Measurements from ENCODE around the gene IHH. TPM values are rescaled to one million over a fixed set of nuclear protein-coding genes. Genes with fewer than 3 reads are reported as not detected.

Gene IHH
- total and polyA plus RNA-seq, 5 donors from 2014 or later = not detected

DNA sequence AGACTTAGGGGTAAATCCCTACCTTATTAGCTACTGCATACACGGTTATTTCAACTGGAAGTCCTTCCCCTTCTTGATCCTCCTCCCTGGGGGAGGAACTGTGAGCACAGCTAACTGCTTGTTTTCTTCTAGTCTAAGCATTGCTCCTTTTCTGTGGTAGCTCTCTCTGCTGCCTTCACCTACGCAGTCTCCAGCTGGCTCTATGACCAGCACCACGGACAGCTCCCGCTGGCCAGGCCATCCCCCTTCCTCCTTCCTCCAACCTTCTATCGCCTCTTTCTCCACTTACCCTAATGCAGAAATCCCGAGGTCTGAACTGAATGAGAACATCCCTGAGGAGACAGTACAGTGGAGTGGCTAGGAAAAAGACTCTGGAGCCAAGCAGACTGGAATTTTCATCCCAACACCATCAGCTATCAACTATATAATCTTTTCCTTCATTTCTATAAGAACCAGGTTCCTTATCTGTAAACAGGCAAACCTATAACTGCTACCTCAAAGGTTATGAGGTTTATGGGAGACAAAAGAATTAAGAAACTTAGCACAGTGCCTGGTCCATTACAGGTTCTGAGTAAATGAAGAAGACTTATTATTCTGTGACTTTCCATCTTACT lies 14.7 kb downstream of the IHH start:
- H3K4me1 Mint-ChIP-seq = peaks cover 0 to 10% (median 3%) of the 10 kb centered on the region in 4 donors
- H3K27me3 ChIP-seq (ENCODE audit: control insufficient read depth, insufficient read depth, low read length) = peaks cover 21% of the 10 kb centered on the region
- H3K27ac ChIP-seq (ENCODE audit: insufficient read depth, low read length, poor library complexity, severe bottlenecking) = no peak overlapping the region
- peaks cover 4% of the 10 kb centered on the region for H3K4me1 ChIP-seq (ENCODE audit: control insufficient read depth, insufficient read depth, low read length, poor library complexity, severe bottlenecking)
- H3K4me3 Mint-ChIP-seq = no peak overlapping the region
- H3K9me3 Mint-ChIP-seq = peaks cover 0 to 4% (median 0%) of the 10 kb centered on the region in 7 donors
- H3K4me3 ChIP-seq (ENCODE audit: low read depth, low read length) = no peak overlapping the region
- no peaks in the 10 kb centered on the region for H3K9me3 ChIP-seq (ENCODE audit: control insufficient read depth in 2 of 2, low read length in 2 of 2)
- no peak overlapping the region for H3K27ac Mint-ChIP-seq
- peak in 1 of 3 donors; percentile 20 for DNase-seq
- no peaks in the 10 kb centered on the region for H3K36me3 ChIP-seq (ENCODE audit: control insufficient read depth, insufficient read depth, low read length)
- ATAC-seq (ENCODE audit: low read depth in 2 of 2) = no peak
- peaks cover 46% of the 10 kb centered on the region for H3K27me3 Mint-ChIP-seq
- H3K36me3 Mint-ChIP-seq = no peaks in the 10 kb centered on the region

DNA sequence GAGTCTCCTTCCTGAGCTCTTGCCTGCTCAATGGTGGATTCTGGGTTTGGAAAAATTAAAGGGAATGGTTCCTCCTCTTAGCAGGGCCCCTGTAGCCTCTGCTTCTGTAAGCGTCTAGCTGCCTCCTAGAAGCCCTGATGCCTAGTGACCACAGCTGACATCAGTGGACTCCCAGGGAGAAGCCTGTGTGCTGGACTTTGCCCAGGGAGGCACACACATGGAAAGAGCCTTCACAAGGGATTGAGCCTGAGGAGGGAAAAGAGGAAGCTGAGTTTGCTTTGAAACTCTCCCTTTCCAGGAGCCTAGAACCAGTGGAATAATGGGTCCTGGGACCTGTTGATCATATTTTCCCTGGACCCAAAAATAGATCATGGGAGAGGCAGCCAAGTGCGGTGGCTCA lies 18.0 kb downstream of the IHH start:
- Mint-ChIP-seq H3K36me3 (no peaks in the 10 kb centered on the region), H3K27ac (no peak overlapping the region), H3K27me3 (peaks cover 36% of the 10 kb centered on the region)

DNA sequence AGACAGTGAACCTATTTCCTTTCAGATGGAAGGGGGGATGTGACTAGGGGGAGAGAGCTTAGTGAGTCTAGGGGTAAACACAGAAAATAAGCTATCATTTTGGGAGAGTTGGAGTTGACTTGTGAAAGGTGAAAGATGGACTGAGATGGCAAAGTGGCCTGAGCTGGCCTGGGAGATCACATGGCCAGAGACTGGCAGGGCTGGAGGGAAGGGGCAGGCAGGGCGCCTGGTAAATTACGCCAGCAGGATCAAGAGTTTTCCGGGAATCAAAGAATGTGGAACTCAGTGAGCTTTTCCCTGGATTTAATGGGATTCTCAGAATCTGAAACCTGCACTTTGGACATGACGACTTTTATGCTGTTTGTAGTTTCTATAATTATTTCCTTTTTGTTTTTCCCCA lies 18.6 kb downstream of the IHH start:
- no peak overlapping the region for H3K27ac ChIP-seq (ENCODE audit: insufficient read depth, low read length, poor library complexity, severe bottlenecking)

More for the DNA sequence above, 18.0 kb downstream of the IHH start:
- Histone ChIP-seq H3K27me3 (ENCODE audit: control insufficient read depth, insufficient read depth, low read length) (peaks cover 32% of the 10 kb centered on the region), H3K4me1 (ENCODE audit: control insufficient read depth, insufficient read depth, low read length, poor library complexity, severe bottlenecking) (peaks cover 4% of the 10 kb centered on the region), H3K27ac (ENCODE audit: insufficient read depth, low read length, poor library complexity, severe bottlenecking) (no peak overlapping the region), H3K4me3 (ENCODE audit: low read depth, low read length) (no peak overlapping the region), H3K36me3 (ENCODE audit: control insufficient read depth, insufficient read depth, low read length) (no peaks in the 10 kb centered on the region), H3K9me3 (ENCODE audit: control insufficient read depth in 2 of 2, low read length in 2 of 2) (no peaks in the 10 kb centered on the region)
- H3K9me3 Mint-ChIP-seq = peaks cover 0 to 4% (median 0%) of the 10 kb centered on the region in 7 donors
- DNase-seq = no peak
- H3K4me1 Mint-ChIP-seq = peaks cover 0 to 11% (median 3%) of the 10 kb centered on the region in 4 donors
- ATAC-seq (ENCODE audit: low read depth in 2 of 2) = no peak
- H3K4me3 Mint-ChIP-seq = no peak overlapping the region

DNA sequence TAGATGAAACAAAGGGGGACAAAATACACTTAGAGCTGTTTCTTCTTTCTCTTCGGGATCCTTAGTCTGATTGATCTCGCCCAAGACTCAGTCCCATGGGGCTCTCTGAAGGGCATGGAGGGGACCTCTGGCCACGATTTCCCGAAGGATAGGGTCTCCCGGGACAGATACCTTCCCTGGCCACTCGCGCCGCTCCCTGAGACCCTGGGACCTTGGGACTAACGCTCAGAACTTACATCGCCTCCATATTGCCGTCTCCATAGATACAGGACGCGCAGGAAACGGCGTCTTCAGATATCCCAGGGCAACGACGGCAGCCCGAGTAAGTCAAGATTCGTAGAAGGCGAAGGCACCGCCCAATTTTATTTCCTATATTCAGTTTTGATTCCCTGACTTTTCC lies 19.5 kb downstream of the IHH start, which contains the start of gene CFAP65:
Gene CFAP65 (minus strand): TSS at position 265 of the 400 bp plus-strand sequence. CDS start 2,468 bp downstream, outside the sequence.
- Mint-ChIP-seq H3K4me1 (peaks cover 0 to 11% (median 3%) of the 10 kb centered on the region in 4 donors), H3K27me3 (peaks cover 41% of the 10 kb centered on the region), H3K36me3 (no peaks in the 10 kb centered on the region), H3K27ac (no peak within 1 kb of the TSS), H3K9me3 (peaks cover 0 to 3% (median 0%) of the 10 kb centered on the region in 7 donors), H3K4me3 (peak within 1 kb of the TSS in 3 of 4 donors; percentile 23 to 80 (median 57))
- Histone ChIP-seq H3K36me3 (ENCODE audit: control insufficient read depth, insufficient read depth, low read length) (no peaks in the 10 kb centered on the region), H3K27me3 (ENCODE audit: control insufficient read depth, insufficient read depth, low read length) (peaks cover 30% of the 10 kb centered on the region), H3K4me1 (ENCODE audit: control insufficient read depth, insufficient read depth, low read length, poor library complexity, severe bottlenecking) (peaks cover 4% of the 10 kb centered on the region), H3K9me3 (ENCODE audit: control insufficient read depth in 2 of 2, low read length in 2 of 2) (no peaks in the 10 kb centered on the region), H3K4me3 (ENCODE audit: low read depth, low read length) (no peak within 1 kb of the TSS), H3K27ac (ENCODE audit: insufficient read depth, low read length, poor library complexity, severe bottlenecking) (no peak within 1 kb of the TSS)
- DNase-seq = peak in 2 of 3 donors; percentile 39 to 46
- peak in 1 of 2 donors; percentile 53 for ATAC-seq (ENCODE audit: low read depth in 2 of 2)

More for the DNA sequence above, 18.6 kb downstream of the IHH start:
- Histone ChIP-seq H3K4me1 (ENCODE audit: control insufficient read depth, insufficient read depth, low read length, poor library complexity, severe bottlenecking) (peaks cover 4% of the 10 kb centered on the region), H3K9me3 (ENCODE audit: control insufficient read depth in 2 of 2, low read length in 2 of 2) (no peaks in the 10 kb centered on the region), H3K27me3 (ENCODE audit: control insufficient read depth, insufficient read depth, low read length) (peaks cover 32% of the 10 kb centered on the region), H3K36me3 (ENCODE audit: control insufficient read depth, insufficient read depth, low read length) (no peaks in the 10 kb centered on the region), H3K4me3 (ENCODE audit: low read depth, low read length) (no peak overlapping the region)
- Mint-ChIP-seq H3K36me3 (no peaks in the 10 kb centered on the region), H3K9me3 (peaks cover 0 to 4% (median 0%) of the 10 kb centered on the region in 7 donors), H3K4me1 (peaks cover 0 to 11% (median 3%) of the 10 kb centered on the region in 4 donors), H3K4me3 (no peak overlapping the region), H3K27ac (no peak overlapping the region), H3K27me3 (peaks cover 39% of the 10 kb centered on the region)
- no peak for DNase-seq
- no peak for ATAC-seq (ENCODE audit: low read depth in 2 of 2)

DNA sequence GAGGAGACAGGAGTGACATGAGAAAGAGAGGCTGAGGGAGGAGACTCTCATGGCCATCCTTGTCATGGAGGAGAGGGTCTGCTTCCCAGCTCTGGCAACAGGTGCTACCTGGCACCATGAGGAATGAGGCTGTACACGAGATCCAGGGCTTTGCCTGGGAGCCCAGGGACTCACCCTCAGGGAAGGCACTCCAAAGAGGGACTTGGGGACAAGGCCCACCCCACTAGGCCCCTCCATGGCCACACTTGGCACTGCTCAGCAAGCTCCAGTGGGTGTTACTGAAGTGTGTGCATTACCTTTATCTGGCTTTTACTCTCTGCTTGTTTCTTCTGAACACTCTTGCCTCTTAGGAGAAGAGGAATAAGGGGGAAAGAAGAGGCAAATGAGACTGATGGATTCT lies 22.1 kb downstream of the IHH start:
- peaks cover 21% of the 10 kb centered on the region for H3K27me3 ChIP-seq (ENCODE audit: control insufficient read depth, insufficient read depth, low read length)
- peaks cover 60% of the 10 kb centered on the region for H3K27me3 Mint-ChIP-seq

DNA sequence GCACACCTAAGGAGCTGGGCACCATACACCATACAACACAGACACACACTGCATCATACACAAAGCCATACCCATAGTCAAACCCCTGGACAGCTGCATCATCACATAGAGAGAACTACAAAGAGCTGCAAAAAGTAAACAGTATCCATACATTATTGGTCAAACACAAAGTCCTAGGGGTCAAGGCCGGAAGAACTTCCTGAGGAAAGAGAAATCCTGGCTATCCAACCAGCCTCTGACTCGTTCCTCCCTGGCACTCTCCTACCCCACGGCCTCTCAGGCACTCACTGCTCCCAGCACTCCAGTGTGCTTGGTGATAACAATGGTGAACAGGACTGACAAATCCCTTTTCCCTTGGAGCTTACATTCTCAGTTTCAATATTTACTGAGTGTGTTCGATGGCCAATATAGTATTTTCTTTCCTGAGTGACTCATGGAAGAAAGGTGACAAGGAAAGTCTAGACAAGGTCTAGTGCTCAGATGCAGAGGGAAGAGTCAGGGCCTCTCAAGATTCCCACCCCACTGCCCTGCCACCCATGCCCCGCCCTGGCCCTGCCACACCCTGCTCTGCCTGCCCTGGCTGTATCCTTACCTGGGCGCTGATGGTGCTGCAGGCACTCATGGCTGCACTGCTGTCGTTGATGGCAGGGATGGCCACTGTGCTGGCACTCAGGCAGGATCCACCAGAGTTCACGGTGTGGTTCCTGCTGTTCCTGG lies 22.8 kb downstream of the IHH start:
- Histone ChIP-seq H3K4me1 (ENCODE audit: control insufficient read depth, insufficient read depth, low read length, poor library complexity, severe bottlenecking) (peaks cover 4% of the 10 kb centered on the region), H3K4me3 (ENCODE audit: low read depth, low read length) (no peak overlapping the region), H3K36me3 (ENCODE audit: control insufficient read depth, insufficient read depth, low read length) (no peaks in the 10 kb centered on the region), H3K9me3 (ENCODE audit: control insufficient read depth in 2 of 2, low read length in 2 of 2) (no peaks in the 10 kb centered on the region), H3K27me3 (ENCODE audit: control insufficient read depth, insufficient read depth, low read length) (peaks cover 23% of the 10 kb centered on the region), H3K27ac (ENCODE audit: insufficient read depth, low read length, poor library complexity, severe bottlenecking) (no peak overlapping the region)
- peaks cover 0 to 8% (median 3%) of the 10 kb centered on the region in 4 donors for H3K4me1 Mint-ChIP-seq
- no peak overlapping the region for H3K4me3 Mint-ChIP-seq
- no peaks in the 10 kb centered on the region for H3K36me3 Mint-ChIP-seq
- H3K27me3 Mint-ChIP-seq = peaks cover 66% of the 10 kb centered on the region
- DNase-seq (no peak), ATAC-seq (ENCODE audit: low read depth in 2 of 2) (no peak)
- peak overlapping the region in 1 of 3 donors; percentile 72 for H3K27ac Mint-ChIP-seq
- peaks cover 0 to 3% (median 0%) of the 10 kb centered on the region in 7 donors for H3K9me3 Mint-ChIP-seq

More for the DNA sequence above, 22.1 kb downstream of the IHH start:
- peaks cover 0 to 3% (median 0%) of the 10 kb centered on the region in 7 donors for H3K9me3 Mint-ChIP-seq
- H3K4me3 Mint-ChIP-seq = no peak overlapping the region
- Histone ChIP-seq H3K27ac (ENCODE audit: insufficient read depth, low read length, poor library complexity, severe bottlenecking) (no peak overlapping the region), H3K36me3 (ENCODE audit: control insufficient read depth, insufficient read depth, low read length) (no peaks in the 10 kb centered on the region), H3K9me3 (ENCODE audit: control insufficient read depth in 2 of 2, low read length in 2 of 2) (no peaks in the 10 kb centered on the region), H3K4me1 (ENCODE audit: control insufficient read depth, insufficient read depth, low read length, poor library complexity, severe bottlenecking) (peaks cover 4% of the 10 kb centered on the region), H3K4me3 (ENCODE audit: low read depth, low read length) (no peak overlapping the region)
- no peak overlapping the region for H3K27ac Mint-ChIP-seq
- ATAC-seq (ENCODE audit: low read depth in 2 of 2) (no peak), DNase-seq (no peak)
- no peaks in the 10 kb centered on the region for H3K36me3 Mint-ChIP-seq
- H3K4me1 Mint-ChIP-seq = peaks cover 0 to 8% (median 3%) of the 10 kb centered on the region in 4 donors

DNA sequence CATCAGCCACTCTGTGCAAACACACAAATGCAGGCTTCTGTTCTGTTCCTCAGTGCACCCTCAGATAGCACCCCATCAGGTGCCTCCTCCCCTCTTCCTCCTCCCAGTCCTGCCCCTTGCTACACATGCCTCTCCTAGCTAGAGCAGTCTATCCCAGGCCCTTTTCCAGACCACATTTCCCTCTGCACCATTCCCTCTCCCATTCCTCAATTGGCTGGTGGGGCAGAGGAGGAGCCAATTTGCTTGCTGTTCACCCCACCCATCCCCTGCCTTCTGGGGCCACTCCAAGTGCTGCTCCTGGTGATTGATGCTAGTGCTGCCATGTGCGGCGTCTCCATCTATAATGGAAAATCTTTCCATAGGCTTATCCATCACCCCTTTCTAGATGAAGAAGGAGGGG lies 24.8 kb downstream of the IHH start:
- Histone ChIP-seq H3K4me1 (ENCODE audit: control insufficient read depth, insufficient read depth, low read length, poor library complexity, severe bottlenecking) (no peaks in the 10 kb centered on the region), H3K27ac (ENCODE audit: insufficient read depth, low read length, poor library complexity, severe bottlenecking) (no peak overlapping the region), H3K36me3 (ENCODE audit: control insufficient read depth, insufficient read depth, low read length) (no peaks in the 10 kb centered on the region), H3K27me3 (ENCODE audit: control insufficient read depth, insufficient read depth, low read length) (peaks cover 15% of the 10 kb centered on the region), H3K9me3 (ENCODE audit: control insufficient read depth in 2 of 2, low read length in 2 of 2) (no peaks in the 10 kb centered on the region), H3K4me3 (ENCODE audit: low read depth, low read length) (no peak overlapping the region)
- Mint-ChIP-seq H3K27ac (no peak overlapping the region), H3K4me1 (peaks cover 0 to under 1% (median 0%) of the 10 kb centered on the region in 4 donors), H3K36me3 (no peaks in the 10 kb centered on the region), H3K4me3 (no peak overlapping the region), H3K27me3 (peaks cover 51% of the 10 kb centered on the region), H3K9me3 (peaks cover 0 to 3% (median 0%) of the 10 kb centered on the region in 7 donors)
- ATAC-seq (ENCODE audit: low read depth in 2 of 2) (no peak), DNase-seq (no peak)

All from CD4-positive, CD25-positive, alpha-beta regulatory T cell (primary cell).